Esophagus (tissue), 2 donors: ENCODE measurements around the gene RPL13. TPM values are rescaled to one million over a fixed set of nuclear protein-coding genes. Genes with fewer than 3 reads are reported as not detected.
"Not testable (repeated sequence)": the region's sequence is repeated elsewhere in the genome, so short reads cannot be mapped to it uniquely, and the experiment has no call there.

Experiments used
- H3K27ac ChIP-seq, 2 donors: one replicate each; pipeline ENCODE4 v1.5.1; 2013; ENCODE audit warnings: low read depth in 2 of 2, mild to moderate bottlenecking in 2 of 2, inconsistent platforms in 1 of 2, low read length in 1 of 2, moderate library complexity in 1 of 2
- H3K27me3 ChIP-seq, 2 donors: one replicate each; pipeline ENCODE4 v1.6.1; 2013; ENCODE audit warnings: low read length in 2 of 2, control low read depth in 1 of 2, mild to moderate bottlenecking in 1 of 2; ENCODE audit not compliant: insufficient read depth in 2 of 2, control insufficient read depth in 1 of 2
- H3K36me3 ChIP-seq, 2 donors: one replicate each; pipeline ENCODE4 v1.6.1; 2013; ENCODE audit warnings: low read length in 1 of 2; ENCODE audit not compliant: control insufficient read depth in 2 of 2, insufficient read depth in 2 of 2
- H3K4me1 ChIP-seq, 2 donors: one replicate each; pipeline ENCODE4 v1.6.1; 2013; ENCODE audit warnings: low read length in 1 of 2; ENCODE audit not compliant: control insufficient read depth in 2 of 2, insufficient read depth in 2 of 2
- H3K4me3 ChIP-seq, 2 donors: one replicate each; pipeline ENCODE4 v1.5.1; 2013; ENCODE audit warnings: low read length in 2 of 2, mild to moderate bottlenecking in 2 of 2, low read depth in 1 of 2, moderate library complexity in 1 of 2
- H3K9me3 ChIP-seq, 2 donors: one replicate each; pipeline ENCODE4 v1.6.1; 2013; ENCODE audit warnings: mild to moderate bottlenecking in 2 of 2, low read depth in 1 of 2, low read length in 1 of 2, moderate library complexity in 1 of 2; ENCODE audit not compliant: control insufficient read depth in 2 of 2, insufficient read depth in 1 of 2
- WGBS, 2 donors: extraction: QIAGEN DNeasy Blood & Tissue Kit; methylation state at CpG; one replicate each; pipeline ENCODE4 v1.1.7; 2013; 5-methylcytosine and 5-hydroxymethylcytosine counted together
- polyA plus RNA-seq, 2 donors: library from polyadenylated mRNA; stranded (reverse); fragments of 200-250 nt; gene quantifications; one replicate each; pipeline ENCODE4 v1.2.3, GENCODE V29; 2013
- donor health status: healthy with polysubstance abuse.
- donor health status: Bipolar disorder and iron deficiency.

Gene RPL13
- polyA plus RNA-seq, 2 donors, result 4,316 to 5,851 TPM

DNA sequence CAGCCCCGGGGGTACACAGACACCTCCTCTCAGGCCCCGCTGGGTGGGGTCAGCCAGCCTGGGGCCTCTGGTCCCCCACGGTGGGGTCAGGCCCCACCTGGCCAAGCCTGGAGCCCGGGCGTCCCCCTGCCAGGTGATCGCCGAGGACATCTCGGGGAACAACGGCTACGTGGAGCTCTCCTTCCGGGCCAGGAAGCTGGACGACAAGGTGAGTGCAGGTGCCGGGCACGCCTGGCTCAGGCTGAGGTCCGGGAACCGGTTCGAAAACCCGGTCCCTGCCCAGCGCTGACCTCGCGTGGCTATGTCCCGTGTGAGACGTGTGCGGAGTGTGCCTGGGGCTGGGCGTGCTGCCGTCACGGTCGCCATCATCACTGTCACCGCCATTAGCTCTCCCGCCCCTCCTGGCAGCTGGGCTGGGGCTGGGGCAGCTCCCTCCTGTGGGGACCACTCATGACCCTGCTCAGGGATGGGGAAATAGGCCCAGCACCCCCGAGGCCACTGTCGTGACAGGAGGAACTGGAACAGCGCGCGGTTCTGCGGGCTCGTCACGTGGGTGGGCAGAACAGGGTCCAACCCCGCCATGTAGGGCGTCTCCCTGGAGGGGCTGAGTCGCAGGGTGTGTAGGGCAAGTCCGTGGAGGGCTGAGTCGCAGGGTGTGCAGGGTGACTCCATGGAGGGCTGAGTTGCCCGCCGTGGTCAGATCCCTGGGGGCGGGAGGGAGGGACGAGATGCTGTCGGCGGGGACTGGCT lies 23.6 kb downstream of the RPL13 start:
- Histone ChIP-seq H3K9me3 (no peaks in the 10 kb centered on the region), H3K27ac (no peak overlapping the region), H3K27me3 (no peaks in the 10 kb centered on the region), H3K36me3 (no peaks in the 10 kb centered on the region), H3K4me3 (no peak overlapping the region), H3K4me1 (peaks cover 0 to 11% of the 10 kb centered on the region in 2 donors)
- WGBS, 2 donors, result 90 to 91% methylated on average over 46 to 49 of the region's 49 CpGs

DNA sequence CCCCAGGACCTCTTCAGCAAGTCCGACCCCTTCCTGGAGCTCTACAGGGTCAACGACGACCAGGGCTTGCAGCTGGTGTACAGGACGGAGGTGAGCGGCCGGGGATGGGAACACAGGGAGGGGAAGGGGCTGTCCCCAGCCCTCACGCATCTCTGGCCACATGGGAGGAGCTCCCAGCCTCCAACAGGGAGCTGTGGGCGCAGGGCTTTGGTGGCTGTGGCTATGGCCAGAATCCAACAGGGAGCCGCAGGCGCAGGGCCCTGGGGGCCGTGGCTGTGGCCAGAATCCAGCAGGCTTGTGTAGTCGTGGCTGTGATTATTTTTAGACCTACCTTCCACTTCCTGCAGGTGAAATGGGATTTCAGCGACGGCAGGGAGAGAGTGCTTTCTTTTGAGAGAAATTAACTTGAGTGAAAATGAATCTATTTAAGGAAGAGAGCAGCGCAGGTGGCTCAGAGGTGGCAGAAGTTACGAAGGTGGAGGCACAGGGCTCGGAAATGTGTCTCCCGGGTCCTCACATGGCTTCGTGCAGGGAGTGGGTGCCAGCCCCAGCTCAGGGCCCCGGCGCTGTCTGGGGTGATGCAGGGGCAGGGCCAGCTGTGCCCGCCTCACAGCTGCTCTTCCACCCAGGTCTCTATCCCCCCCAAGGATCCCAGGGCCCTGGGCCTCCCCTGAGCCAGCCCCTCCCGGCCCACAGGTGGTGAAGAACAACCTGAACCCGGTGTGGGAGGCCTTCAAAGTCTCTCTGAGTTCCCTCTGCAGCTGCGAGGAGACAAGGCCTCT lies 24.5 kb downstream of the RPL13 start:
- no peaks in the 10 kb centered on the region for H3K36me3 ChIP-seq
- H3K4me3 ChIP-seq, result no peak overlapping the region
- H3K27ac ChIP-seq, result no peak overlapping the region
- H3K4me1 ChIP-seq, result peaks cover 0 to 11% of the 10 kb centered on the region in 2 donors
- 68 to 70% methylated on average over 25 of the region's 25 CpGs for WGBS, 2 donors
- no peaks in the 10 kb centered on the region for H3K9me3 ChIP-seq
- no peaks in the 10 kb centered on the region for H3K27me3 ChIP-seq

DNA sequence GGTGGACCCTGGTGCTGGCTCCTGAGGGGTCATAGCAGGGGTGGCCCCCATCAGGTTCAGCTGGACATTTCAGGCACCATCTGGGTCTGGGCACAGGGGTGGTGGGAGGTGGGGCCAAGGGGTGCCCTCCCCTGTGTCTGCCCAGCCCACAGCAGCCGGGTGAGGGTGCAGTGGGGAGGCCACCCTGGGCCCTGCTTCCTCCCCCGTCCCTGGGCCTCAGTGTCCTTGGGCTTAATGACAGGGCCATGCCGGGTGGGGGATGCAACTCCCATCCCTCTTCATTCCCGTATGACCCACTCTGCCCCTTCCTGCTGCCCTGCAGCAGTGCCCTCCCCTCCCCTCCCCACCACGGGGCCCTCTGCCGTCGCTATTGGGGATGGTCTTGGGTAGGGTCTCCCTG lies 25.7 kb downstream of the RPL13 start:
- WGBS, 2 donors, result 83 to 87% methylated on average over 6 to 7 of the region's 7 CpGs
- peaks cover 0 to 11% of the 10 kb centered on the region in 2 donors for H3K4me1 ChIP-seq
- H3K9me3 ChIP-seq, result no peaks in the 10 kb centered on the region
- no peak overlapping the region for H3K27ac ChIP-seq
- no peaks in the 10 kb centered on the region for H3K27me3 ChIP-seq
- no peaks in the 10 kb centered on the region for H3K36me3 ChIP-seq
- H3K4me3 ChIP-seq, result no peak overlapping the region

DNA sequence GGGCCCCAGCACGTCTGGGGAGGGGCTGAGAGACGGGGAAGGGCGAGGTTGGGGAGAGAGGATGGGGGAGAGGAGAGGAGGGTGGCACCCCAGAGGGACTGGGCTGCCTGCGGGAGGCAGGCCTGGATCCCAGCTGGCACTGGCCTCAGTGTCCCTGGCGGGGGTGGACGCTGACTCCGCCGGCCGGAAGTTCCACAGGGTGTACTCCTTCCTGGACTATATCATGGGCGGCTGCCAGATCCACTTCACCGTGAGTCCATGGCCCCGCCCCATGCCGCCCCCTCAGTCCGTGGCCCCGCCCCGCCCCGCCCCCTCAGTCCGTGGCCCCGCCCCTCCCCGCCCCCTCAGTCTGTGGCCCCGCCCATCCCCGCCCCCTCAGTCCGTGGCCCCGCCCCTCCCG lies 26.4 kb downstream of the RPL13 start:
- WGBS, 2 donors, result 74 to 90% methylated on average over 8 to 16 of the region's 25 CpGs

DNA sequence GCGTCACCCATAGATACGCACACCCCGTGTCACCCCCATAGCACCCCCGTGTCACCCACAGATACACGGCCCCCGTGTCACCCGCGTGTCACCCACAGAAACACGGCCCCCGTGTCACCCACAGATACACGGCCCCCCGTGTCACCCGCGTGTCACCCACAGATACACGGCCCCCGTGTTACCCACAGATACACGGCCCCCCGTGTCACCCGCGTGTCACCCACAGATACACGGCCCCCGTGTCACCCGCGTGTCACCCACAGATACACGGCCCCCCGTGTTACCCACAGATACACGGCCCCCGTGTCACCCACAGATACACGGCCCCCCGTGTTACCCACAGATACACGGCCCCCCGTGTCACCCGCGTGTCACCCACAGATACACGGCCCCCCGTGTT lies 27.2 kb downstream of the RPL13 start:
- H3K9me3 ChIP-seq, H3K4me1 ChIP-seq, H3K4me3 ChIP-seq, H3K36me3 ChIP-seq, H3K27me3 ChIP-seq, H3K27ac ChIP-seq: not testable (repeated sequence)
- 97 to 100% methylated on average over 5 to 24 of the region's 36 CpGs for WGBS, 2 donors

More for the DNA sequence above, 26.4 kb downstream of the RPL13 start:
- Histone ChIP-seq H3K27ac (no peak overlapping the region), H3K4me3 (no peak overlapping the region), H3K4me1 (peaks cover 0 to 9% of the 10 kb centered on the region in 2 donors), H3K36me3 (no peaks in the 10 kb centered on the region), H3K9me3 (no peaks in the 10 kb centered on the region), H3K27me3 (no peaks in the 10 kb centered on the region)

DNA sequence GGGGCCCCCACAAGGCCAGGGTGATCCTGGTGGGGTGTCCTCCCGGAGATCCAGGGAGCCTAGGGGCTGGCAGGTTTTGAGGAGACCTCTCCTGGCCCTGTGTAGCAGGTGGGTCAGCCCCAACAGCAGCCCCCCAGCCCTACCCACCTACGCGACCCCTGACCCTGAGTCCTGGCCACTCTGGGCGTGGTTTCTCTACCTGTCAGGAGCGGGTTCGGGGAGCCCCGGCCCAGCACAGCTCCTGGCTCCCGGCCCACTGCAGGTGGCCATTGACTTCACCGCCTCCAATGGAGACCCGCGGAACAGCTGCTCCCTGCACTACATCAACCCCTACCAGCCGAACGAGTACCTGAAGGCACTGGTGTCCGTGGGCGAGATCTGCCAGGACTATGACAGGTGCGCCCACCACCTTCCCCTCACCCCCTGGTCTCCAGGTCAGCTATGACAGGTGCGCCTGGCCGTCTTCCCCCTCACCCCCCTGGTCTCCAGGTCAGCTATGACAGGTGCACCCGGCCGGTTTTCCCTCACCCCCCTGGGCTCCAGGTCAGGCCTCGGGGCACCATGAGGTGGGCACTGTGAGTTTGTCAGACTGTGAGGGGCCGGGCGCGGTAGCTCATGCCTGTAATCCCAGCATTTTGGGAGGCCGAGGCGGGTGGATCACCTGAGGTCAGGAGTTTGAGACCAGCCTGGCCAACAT lies 28.1 kb downstream of the RPL13 start:
- Histone ChIP-seq H3K4me1 (no peaks in the 10 kb centered on the region), H3K9me3 (no peaks in the 10 kb centered on the region), H3K4me3 (no peak overlapping the region), H3K36me3 (no peaks in the 10 kb centered on the region), H3K27ac (no peak overlapping the region), H3K27me3 (no peaks in the 10 kb centered on the region)
- 90 to 93% methylated on average over 26 of the region's 26 CpGs for whole genome bisulfite sequencing, 2 donors

DNA sequence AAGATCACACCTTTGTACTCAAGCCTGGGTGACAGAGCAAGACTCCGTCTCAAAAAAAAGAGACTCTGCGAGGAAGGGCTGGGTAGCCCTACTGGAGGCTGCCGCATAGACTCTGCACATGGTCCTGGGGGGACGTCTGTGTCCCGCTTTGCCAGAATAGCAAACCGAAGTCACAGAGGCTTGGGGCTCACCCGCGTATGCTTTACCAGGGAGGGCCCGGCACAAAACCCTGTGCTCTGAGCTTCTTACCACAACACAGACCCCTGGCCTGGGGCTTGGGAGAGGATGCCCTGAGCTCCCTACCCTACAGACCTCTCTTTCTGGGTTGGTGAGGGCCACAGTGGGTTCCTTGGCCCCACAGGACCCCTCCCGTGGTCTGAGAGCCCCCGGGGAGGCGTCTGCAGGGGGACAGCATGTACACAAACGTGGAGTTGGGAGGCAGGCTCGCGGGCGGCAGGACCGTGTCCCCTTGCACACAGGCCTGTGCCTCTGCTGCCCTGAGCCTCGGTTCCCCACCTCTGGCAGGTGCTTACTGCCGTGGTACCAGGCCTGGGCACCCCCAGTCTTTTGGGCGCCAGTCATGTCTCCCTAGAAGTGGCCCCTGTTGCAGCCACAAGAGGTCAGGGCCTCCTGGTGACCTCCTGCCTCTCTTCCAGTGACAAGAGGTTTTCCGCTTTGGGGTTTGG lies 28.9 kb downstream of the RPL13 start:
- no peak overlapping the region for H3K4me3 ChIP-seq
- no peaks in the 10 kb centered on the region for H3K4me1 ChIP-seq
- H3K27me3 ChIP-seq, result no peaks in the 10 kb centered on the region
- no peaks in the 10 kb centered on the region for H3K9me3 ChIP-seq
- H3K27ac ChIP-seq, result no peak overlapping the region
- WGBS, 2 donors, result 91 to 92% methylated on average over 21 of the region's 21 CpGs
- H3K36me3 ChIP-seq, result no peaks in the 10 kb centered on the region

DNA sequence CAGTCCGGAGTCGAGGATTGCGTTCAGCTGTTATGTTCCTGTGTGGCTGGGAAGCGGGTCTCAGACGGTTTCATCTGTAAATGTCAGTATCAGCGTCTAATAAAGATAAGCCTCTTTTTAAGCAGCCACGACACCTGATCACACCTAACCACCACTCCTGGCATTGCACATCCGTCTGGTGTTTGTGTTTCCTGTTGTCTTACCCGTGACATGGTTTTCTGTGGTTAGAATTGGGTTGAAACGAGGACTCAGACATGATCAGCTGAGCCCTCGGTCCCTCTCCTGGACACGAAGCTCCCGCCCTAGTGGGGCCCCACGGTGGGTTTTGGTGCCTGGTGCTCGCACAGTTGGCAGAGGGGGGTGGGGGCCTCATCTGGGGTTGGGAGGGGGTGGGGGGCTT lies 33.4 kb downstream of the RPL13 start:
- peaks cover 0 to 2% of the 10 kb centered on the region in 2 donors for H3K4me1 ChIP-seq
- no peak overlapping the region for H3K27ac ChIP-seq
- H3K4me3 ChIP-seq, result no peak overlapping the region
- 75 to 77% methylated on average over 15 of the region's 15 CpGs for WGBS, 2 donors
- H3K9me3 ChIP-seq, result no peaks in the 10 kb centered on the region
- H3K36me3 ChIP-seq, result no peaks in the 10 kb centered on the region
- H3K27me3 ChIP-seq, result no peaks in the 10 kb centered on the region

DNA sequence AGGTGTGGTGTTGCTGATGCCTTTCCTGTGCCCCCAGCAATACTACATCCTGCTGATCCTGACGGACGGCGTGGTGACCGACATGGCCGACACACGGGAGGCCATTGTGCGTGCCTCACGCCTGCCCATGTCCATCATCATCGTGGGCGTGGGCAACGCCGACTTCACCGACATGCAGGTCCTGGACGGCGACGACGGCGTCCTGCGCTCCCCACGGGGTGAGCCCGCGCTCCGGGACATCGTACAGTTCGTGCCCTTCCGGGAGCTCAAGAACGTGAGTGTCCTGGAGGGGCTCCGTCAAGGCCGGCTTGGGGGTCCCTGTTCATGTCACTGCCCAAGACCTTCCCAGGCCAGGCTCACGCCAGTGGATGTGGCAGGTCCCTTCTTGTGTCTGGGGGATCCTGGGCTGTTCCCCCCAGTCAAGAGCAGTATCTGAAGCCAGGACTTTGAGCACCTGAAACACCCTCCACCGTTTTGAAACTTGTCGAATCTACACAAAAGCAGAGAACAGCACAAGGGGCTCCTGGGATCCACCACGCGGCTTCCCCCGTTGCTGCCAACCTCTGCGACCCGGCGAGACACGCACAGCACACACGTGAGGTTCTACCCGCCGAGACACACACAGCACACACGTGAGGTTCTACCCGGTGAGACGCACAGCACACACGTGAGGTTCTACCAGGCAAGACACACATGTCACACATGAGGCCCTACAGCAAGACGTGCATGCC lies 35.0 kb downstream of the RPL13 start:
- H3K27ac ChIP-seq, result no peak overlapping the region
- H3K36me3 ChIP-seq, result no peaks in the 10 kb centered on the region
- H3K27me3 ChIP-seq, result no peaks in the 10 kb centered on the region
- H3K4me3 ChIP-seq, result no peak overlapping the region
- no peaks in the 10 kb centered on the region for H3K9me3 ChIP-seq
- peaks cover 0 to 14% of the 10 kb centered on the region in 2 donors for H3K4me1 ChIP-seq
- WGBS, 2 donors, result 94% methylated on average over 35 to 47 of the region's 47 CpGs
